GM21737 (cell line): ENCODE data around the gene GLIPR2.
"Not testable (repeated sequence)": the region's sequence is repeated elsewhere in the genome, so short reads cannot be mapped to it uniquely, and the experiment has no call there.

Experiments used
- ATAC-seq: cut with Tn5 transposase; IDR thresholded peaks from one replicate; pipeline ENCODE4 v1.9.1; 2021; ENCODE audit warnings: mild to moderate bottlenecking, moderate library complexity; ENCODE audit not compliant: unreplicated experiment

GLIPR2 gene

GRCh38 chr9:36161187-36161586, 24.7 kb downstream of the GLIPR2 start:
- no peak for ATAC-seq

GRCh38 chr9:36162211-36162738, 25.7 kb downstream of the GLIPR2 start:
- ATAC-seq, result no peak

GRCh38 chr9:36163049-36163785, 26.7 kb downstream of the GLIPR2 start:
- no peak for ATAC-seq

GRCh38 chr9:36163786-36164170, 27.2 kb downstream of the GLIPR2 start:
- no peak for ATAC-seq

GRCh38 chr9:36164372-36164771, 27.8 kb downstream of the GLIPR2 start:
- ATAC-seq, result no peak

- ATAC-seq, result no peak
These were observed 28.5 kb downstream of the GLIPR2 start for GRCh38 chr9:36164989-36165388.

GRCh38 chr9:36165826-36166167, 29.3 kb downstream of the GLIPR2 start:
- no peak for ATAC-seq

GRCh38 chr9:36166168-36166927, 29.8 kb downstream of the GLIPR2 start:
- ATAC-seq, result peak; percentile 98

- ATAC-seq, result no peak
These were observed 32.6 kb downstream of the GLIPR2 start, which contains the start of gene CCIN for GRCh38 chr9:36169166-36169565. Gene CCIN, plus strand, starts transcription at chr9:36169388. Its CDS starts 115 bp downstream, at chr9:36169503.

GRCh38 chr9:36169708-36170107, 33.2 kb downstream of the GLIPR2 start:
- ATAC-seq, result no peak

GRCh38 chr9:36170531-36170930, 34.0 kb downstream of the GLIPR2 start:
- no peak for ATAC-seq

GRCh38 chr9:36173861-36174260, 37.3 kb downstream of the GLIPR2 start:
- ATAC-seq, result no peak

- no peak for ATAC-seq
These were observed 37.7 kb downstream of the GLIPR2 start for GRCh38 chr9:36174271-36174670.

GRCh38 chr9:36174731-36175130, 38.2 kb downstream of the GLIPR2 start:
- ATAC-seq, result no peak

GRCh38 chr9:36175209-36175608, 38.7 kb downstream of the GLIPR2 start:
- ATAC-seq, result not testable (repeated sequence)

- not testable (repeated sequence) for ATAC-seq
These were observed 40.0 kb downstream of the GLIPR2 start for GRCh38 chr9:36176496-36176895.

GRCh38 chr9:36177571-36177970, 41.0 kb downstream of the GLIPR2 start:
- ATAC-seq, result no peak

- ATAC-seq, result not testable (repeated sequence)
These were observed 43.7 kb downstream of the GLIPR2 start for GRCh38 chr9:36180243-36180642.

GRCh38 chr9:36187414-36187813, 50.9 kb downstream of the GLIPR2 start:
- ATAC-seq, result no peak

- no peak for ATAC-seq
These were observed 51.7 kb downstream of the GLIPR2 start for GRCh38 chr9:36188212-36188611.

GRCh38 chr9:36189976-36190375, 53.4 kb downstream of the GLIPR2 start:
- no peak for ATAC-seq
